ENCODE data around the gene SULT1A1. TPM values are rescaled to one million over a fixed set of nuclear protein-coding genes. Genes with fewer than 3 reads are reported as not detected.
"Not testable (repeated sequence)": the region's sequence is repeated elsewhere in the genome, so short reads cannot be mapped to it uniquely, and the experiment has no call there.

SULT1A1 gene
- total and polyA plus RNA-seq, 4 donors, result 34.6 to 118 (median 40.2) TPM

- no peaks in the 10 kb centered on the region for H3K27me3 ChIP-seq (ENCODE audit: control insufficient read depth in 3 of 3, insufficient read depth in 3 of 3, low read length in 2 of 3)
- ATAC-seq (ENCODE audit: insufficient read depth, low FRiP score) (no peak), DNase-seq (no peak)
- no peak for TF ChIP-seq CTCF (IDR thresholded peaks at IDR 0.05; ENCODE audit: control extremely low read depth, extremely low read depth)
- H3K4me3 ChIP-seq, result no peak overlapping the region
- peaks cover 0 to 2% (median 0%) of the 10 kb centered on the region in 5 donors for H3K4me1 ChIP-seq (ENCODE audit: control insufficient read depth in 5 of 5, insufficient read depth in 5 of 5, low read length in 5 of 5)
- H3K9ac ChIP-seq (ENCODE audit: insufficient read depth in 1 of 2, low read length in 2 of 2), result no peak overlapping the region
- no peaks in the 10 kb centered on the region for H3K36me3 ChIP-seq (ENCODE audit: control insufficient read depth in 4 of 4, insufficient read depth in 4 of 4, low read length in 4 of 4)
- 29 to 56% methylated on average over 4 of the region's 4 CpGs for WGBS, 2 donors
- no peak overlapping the region for H3K27ac ChIP-seq (ENCODE audit: low read depth in 1 of 2, low read length in 1 of 2)
- no peaks in the 10 kb centered on the region for H3K9me3 ChIP-seq (ENCODE audit: control insufficient read depth in 4 of 4, insufficient read depth in 3 of 4, low read length in 3 of 4)
Observed at GRCh38 chr16:28617874-28618273, 8.0 kb upstream of the SULT1A1 start.

- Histone ChIP-seq H3K27me3 (ENCODE audit: control insufficient read depth in 3 of 3, insufficient read depth in 3 of 3, low read length in 2 of 3) (no peaks in the 10 kb centered on the region), H3K27ac (ENCODE audit: low read depth in 1 of 2, low read length in 1 of 2) (no peak overlapping the region), H3K4me3 (no peak overlapping the region), H3K4me1 (ENCODE audit: control insufficient read depth in 5 of 5, insufficient read depth in 5 of 5, low read length in 5 of 5) (peaks cover 0 to 2% (median 0%) of the 10 kb centered on the region in 5 donors), H3K9me3 (ENCODE audit: control insufficient read depth in 4 of 4, insufficient read depth in 3 of 4, low read length in 3 of 4) (no peaks in the 10 kb centered on the region), H3K9ac (ENCODE audit: insufficient read depth in 1 of 2, low read length in 2 of 2) (no peak overlapping the region), H3K36me3 (ENCODE audit: control insufficient read depth in 4 of 4, insufficient read depth in 4 of 4, low read length in 4 of 4) (no peaks in the 10 kb centered on the region)
- WGBS, 2 donors, result 33 to 56% methylated on average over 7 of the region's 7 CpGs
- no peak for TF ChIP-seq CTCF (IDR thresholded peaks at IDR 0.05; ENCODE audit: control extremely low read depth, extremely low read depth)
- no peak for ATAC-seq (ENCODE audit: insufficient read depth, low FRiP score)
- no peak for DNase-seq
Observed at GRCh38 chr16:28616636-28617035, 6.8 kb upstream of the SULT1A1 start.

GRCh38 chr16:28616224-28616577, 6.4 kb upstream of the SULT1A1 start:
- not testable (repeated sequence) for DNase-seq; H3K9ac ChIP-seq (ENCODE audit: insufficient read depth in 1 of 2, low read length in 2 of 2); H3K9me3 ChIP-seq (ENCODE audit: control insufficient read depth in 4 of 4, insufficient read depth in 3 of 4, low read length in 3 of 4); ATAC-seq (ENCODE audit: insufficient read depth, low FRiP score); H3K4me1 ChIP-seq (ENCODE audit: control insufficient read depth in 5 of 5, insufficient read depth in 5 of 5, low read length in 5 of 5); H3K4me3 ChIP-seq; H3K36me3 ChIP-seq (ENCODE audit: control insufficient read depth in 4 of 4, insufficient read depth in 4 of 4, low read length in 4 of 4); H3K27me3 ChIP-seq (ENCODE audit: control insufficient read depth in 3 of 3, insufficient read depth in 3 of 3, low read length in 2 of 3); H3K27ac ChIP-seq (ENCODE audit: low read depth in 1 of 2, low read length in 1 of 2)
- WGBS, 2 donors, result 71 to 80% methylated on average over 7 of the region's 7 CpGs

GRCh38 chr16:28615486-28616223, 5.8 kb upstream of the SULT1A1 start:
- whole genome bisulfite sequencing, 2 donors, result 52 to 59% methylated on average over 16 to 17 of the region's 24 CpGs
- H3K9me3 ChIP-seq (ENCODE audit: control insufficient read depth in 4 of 4, insufficient read depth in 3 of 4, low read length in 3 of 4); H3K36me3 ChIP-seq (ENCODE audit: control insufficient read depth in 4 of 4, insufficient read depth in 4 of 4, low read length in 4 of 4); ATAC-seq (ENCODE audit: insufficient read depth, low FRiP score); H3K9ac ChIP-seq (ENCODE audit: insufficient read depth in 1 of 2, low read length in 2 of 2); H3K4me1 ChIP-seq (ENCODE audit: control insufficient read depth in 5 of 5, insufficient read depth in 5 of 5, low read length in 5 of 5); H3K4me3 ChIP-seq; H3K27me3 ChIP-seq (ENCODE audit: control insufficient read depth in 3 of 3, insufficient read depth in 3 of 3, low read length in 2 of 3); H3K27ac ChIP-seq (ENCODE audit: low read depth in 1 of 2, low read length in 1 of 2): not testable (repeated sequence)
- peak; percentile 34 to 49 (median 43) for DNase-seq
- TF ChIP-seq CTCF (IDR thresholded peaks at IDR 0.05; ENCODE audit: control extremely low read depth, extremely low read depth), result peak; percentile 42

GRCh38 chr16:28614561-28614960, 4.7 kb upstream of the SULT1A1 start:
- H3K4me1 ChIP-seq (ENCODE audit: control insufficient read depth in 5 of 5, insufficient read depth in 5 of 5, low read length in 5 of 5), result peaks cover 0 to 12% (median 4%) of the 10 kb centered on the region in 5 donors
- not testable (repeated sequence) for DNase-seq; ATAC-seq (ENCODE audit: insufficient read depth, low FRiP score); H3K36me3 ChIP-seq (ENCODE audit: control insufficient read depth in 4 of 4, insufficient read depth in 4 of 4, low read length in 4 of 4); H3K27ac ChIP-seq (ENCODE audit: low read depth in 1 of 2, low read length in 1 of 2); H3K4me3 ChIP-seq; H3K9me3 ChIP-seq (ENCODE audit: control insufficient read depth in 4 of 4, insufficient read depth in 3 of 4, low read length in 3 of 4); H3K9ac ChIP-seq (ENCODE audit: insufficient read depth in 1 of 2, low read length in 2 of 2); H3K27me3 ChIP-seq (ENCODE audit: control insufficient read depth in 3 of 3, insufficient read depth in 3 of 3, low read length in 2 of 3)
- WGBS, 2 donors, result 83 to 85% methylated on average over 14 to 15 of the region's 16 CpGs

- WGBS, 2 donors, result 48 to 100% methylated on average over 1 to 7 of the region's 26 CpGs
- not testable (repeated sequence) for DNase-seq; H3K4me3 ChIP-seq; H3K9ac ChIP-seq (ENCODE audit: insufficient read depth in 1 of 2, low read length in 2 of 2); H3K27me3 ChIP-seq (ENCODE audit: control insufficient read depth in 3 of 3, insufficient read depth in 3 of 3, low read length in 2 of 3); H3K9me3 ChIP-seq (ENCODE audit: control insufficient read depth in 4 of 4, insufficient read depth in 3 of 4, low read length in 3 of 4); H3K36me3 ChIP-seq (ENCODE audit: control insufficient read depth in 4 of 4, insufficient read depth in 4 of 4, low read length in 4 of 4); ATAC-seq (ENCODE audit: insufficient read depth, low FRiP score); H3K27ac ChIP-seq (ENCODE audit: low read depth in 1 of 2, low read length in 1 of 2)
- H3K4me1 ChIP-seq (ENCODE audit: control insufficient read depth in 5 of 5, insufficient read depth in 5 of 5, low read length in 5 of 5), result peaks cover 0 to 19% (median 10%) of the 10 kb centered on the region in 5 donors
Observed at GRCh38 chr16:28613912-28614311, 4.1 kb upstream of the SULT1A1 start.

All from lung (tissue), 12 donors.